D721Med (cell line): ENCODE data around the gene JMJD1C.
"Not testable (repeated sequence)": the region's sequence is repeated elsewhere in the genome, so short reads cannot be mapped to it uniquely, and the experiment has no call there.

Experiments used
- DNase-seq: peaks from one replicate; pipeline ENCODE4 v3.0.0; 2011; ENCODE audit warnings: low spot score; ENCODE audit not compliant: insufficient read length
- FAIRE-seq: peaks from 2 replicates; lab custom pipeline; 2011; peaks lifted over from hg19 to GRCh38; lab: Jason Lieb, UNC
- CTCF ChIP-seq: IDR thresholded peaks from 2 replicates; pipeline ENCODE4 v1.5.1; 2012; ENCODE audit warnings: mild to moderate bottlenecking, control low read depth; ENCODE audit not compliant: insufficient read depth; ENCODE audit errors: missing control alignments

Gene JMJD1C

GRCh38 chr10:63343476-63343875 lies 122.3 kb downstream of the JMJD1C start:
- DNase-seq = no peak
- TF ChIP-seq CTCF = no peak
- no peak for FAIRE-seq

- FAIRE-seq = not testable (repeated sequence)
Measured at GRCh38 chr10:63339640-63340039, 126.1 kb downstream of the JMJD1C start.

DNA sequence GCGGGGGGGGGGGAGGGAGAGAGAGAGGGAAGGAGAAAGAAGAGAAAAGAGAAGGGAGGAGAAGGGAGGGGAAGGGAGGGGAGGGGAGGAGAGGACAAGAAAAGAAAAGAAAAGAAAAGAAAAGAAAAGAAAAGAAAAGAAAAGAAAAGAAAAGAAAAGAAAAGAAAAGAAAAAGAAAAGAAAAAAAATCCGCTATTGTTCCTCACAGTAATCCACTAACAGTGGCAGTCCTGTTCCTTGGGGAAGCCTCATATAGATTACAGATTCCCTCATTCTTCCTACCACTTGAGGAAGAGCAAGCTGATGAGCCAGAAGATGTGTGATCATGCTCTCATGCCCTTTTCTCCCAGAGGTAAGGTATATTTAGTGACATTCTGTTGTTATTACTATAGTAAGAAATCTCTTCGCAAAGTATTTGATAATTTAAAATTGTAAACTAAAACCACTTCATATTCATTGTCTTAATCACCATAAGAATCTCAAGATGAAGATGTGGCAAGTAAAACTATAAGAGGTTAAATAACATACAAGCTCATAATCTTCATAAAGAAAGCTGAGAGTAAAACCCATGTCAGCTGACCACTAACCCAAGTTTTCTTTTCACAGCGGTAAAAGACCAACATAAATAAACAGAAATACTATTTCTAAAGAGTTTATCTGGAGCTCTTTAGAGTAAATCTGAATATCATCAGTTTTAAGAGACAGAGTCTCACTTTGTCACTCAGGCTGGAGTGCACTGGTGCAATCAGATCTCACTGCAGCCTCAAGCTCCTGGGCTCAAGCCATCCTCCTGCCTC lies 128.1 kb downstream of the JMJD1C start:
- no peak for DNase-seq
- TF ChIP-seq CTCF = no peak
- FAIRE-seq = no peak

More at GRCh38 chr10:63339640-63340039, 126.1 kb downstream of the JMJD1C start:
- DNase-seq = not testable (repeated sequence)

DNA sequence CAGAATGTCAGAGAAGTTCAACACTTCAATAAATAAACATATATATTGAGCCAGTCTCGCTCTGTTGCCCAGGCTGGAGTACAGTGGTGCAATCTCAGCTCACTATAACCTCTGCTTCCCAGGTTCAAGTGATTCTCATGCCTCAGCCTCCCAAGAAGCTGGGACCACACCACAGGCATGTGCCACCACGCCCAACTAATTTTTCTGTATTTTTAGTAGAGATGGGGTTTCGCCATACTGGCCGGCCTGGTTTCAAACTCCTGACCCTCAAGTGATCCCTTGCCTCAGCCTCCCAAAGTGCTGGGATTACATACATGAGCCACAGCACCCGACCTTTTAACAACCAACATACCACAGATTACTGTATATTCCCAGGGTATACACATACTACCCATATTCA lies 134.2 kb downstream of the JMJD1C start:
- DNase-seq (no peak), FAIRE-seq (no peak)
- TF ChIP-seq CTCF = no peak

DNA sequence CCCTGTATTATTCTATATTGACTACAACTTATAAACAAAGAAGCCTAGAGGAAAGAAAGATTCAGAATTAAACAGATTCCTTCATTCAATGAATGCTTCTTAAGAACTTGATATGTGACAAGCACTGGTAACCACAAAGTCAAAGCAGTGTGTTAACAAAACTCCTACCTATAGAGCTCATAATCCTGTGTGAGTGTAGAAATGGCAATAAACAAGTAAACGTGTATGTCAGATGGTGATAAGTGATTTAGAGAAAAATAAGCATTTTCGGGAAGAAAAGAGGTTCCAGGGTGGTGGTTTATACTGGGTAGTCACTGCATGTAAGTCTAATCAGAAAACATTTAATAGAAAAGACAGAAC lies 141.3 kb downstream of the JMJD1C start:
- no peak for DNase-seq
- FAIRE-seq = no peak
- TF ChIP-seq CTCF = no peak

DNA sequence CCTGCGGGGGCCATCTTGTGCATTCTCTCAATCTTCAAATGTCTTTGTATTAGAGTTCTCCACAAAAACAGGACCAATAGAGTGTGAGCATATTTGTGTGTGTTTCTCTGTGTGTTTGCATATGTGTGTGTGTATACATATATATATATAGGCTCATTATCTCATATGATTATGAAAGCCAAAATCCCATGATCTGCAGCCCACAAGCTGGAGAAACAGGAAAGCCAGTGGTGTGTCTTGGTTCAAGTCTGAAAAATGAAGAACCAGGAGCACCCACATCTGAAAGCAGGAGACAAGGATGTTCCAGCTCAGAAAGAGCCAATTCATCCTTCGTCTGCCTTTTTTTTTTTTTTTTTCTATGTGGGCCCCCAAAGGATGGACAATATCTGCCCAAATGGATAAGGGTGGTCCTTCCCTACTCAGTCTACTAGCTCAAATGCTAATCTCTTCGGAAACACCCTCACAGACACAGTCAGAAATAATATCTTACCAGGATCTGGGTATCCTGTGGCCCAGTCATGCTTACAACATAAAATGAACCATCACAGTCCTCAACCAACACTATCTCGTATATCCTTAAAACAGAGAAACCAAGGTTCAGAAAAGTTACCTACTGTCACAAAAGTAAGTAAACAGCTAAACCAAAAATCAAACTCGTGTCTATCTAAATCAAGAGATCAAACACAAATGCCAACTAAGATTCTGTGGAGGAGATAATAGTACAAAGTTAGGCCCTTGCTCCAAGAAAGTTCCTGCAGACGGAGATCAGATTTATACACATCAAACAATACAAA lies 141.9 kb downstream of the JMJD1C start:
- DNase-seq = no peak
- no peak for TF ChIP-seq CTCF
- FAIRE-seq = no peak

- DNase-seq (no peak), FAIRE-seq (no peak)
- TF ChIP-seq CTCF = no peak
Measured at GRCh38 chr10:63320683-63321082, 145.1 kb downstream of the JMJD1C start.
